Stimulated activated CD8-positive, alpha-beta memory T cell treated with anti-CD3 and anti-CD28 coated beads, Interleukin-15, amount 100 ng/mL, for 24 hours (primary cell): Measurements from ENCODE around the gene GPR171.
A peak's percentile ranks its signal among the peaks of the same experiment; 100 is the strongest.
"Not testable (repeated sequence)": the region's sequence is repeated elsewhere in the genome, so short reads cannot be mapped to it uniquely, and the experiment has no call there.

Source experiments
- DNase-seq: peaks from one replicate; pipeline ENCODE4 v3.0.0-alpha.2; 2020; ENCODE audit warnings: low read depth

The GPR171 gene

DNA sequence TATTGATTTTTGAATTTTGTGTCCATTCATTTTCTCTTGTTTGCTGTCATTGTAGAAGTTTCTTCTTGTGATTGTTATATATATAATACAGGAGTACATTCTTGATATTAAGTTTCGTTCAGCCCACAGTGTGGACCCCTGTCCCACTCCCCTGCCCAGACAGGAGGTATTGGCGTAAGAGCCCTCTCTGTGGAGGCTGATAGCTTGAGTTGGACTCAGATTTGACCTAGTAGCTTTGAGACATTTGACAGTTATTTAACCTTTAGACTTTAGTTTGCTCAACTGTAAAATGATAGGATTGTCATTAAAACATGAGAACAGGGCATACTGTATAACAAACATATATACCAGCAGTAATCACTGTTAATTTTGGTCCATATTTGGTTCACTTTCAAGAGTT, 27.1 kb downstream of the GPR171 start:
- DNase-seq, result no peak

DNA sequence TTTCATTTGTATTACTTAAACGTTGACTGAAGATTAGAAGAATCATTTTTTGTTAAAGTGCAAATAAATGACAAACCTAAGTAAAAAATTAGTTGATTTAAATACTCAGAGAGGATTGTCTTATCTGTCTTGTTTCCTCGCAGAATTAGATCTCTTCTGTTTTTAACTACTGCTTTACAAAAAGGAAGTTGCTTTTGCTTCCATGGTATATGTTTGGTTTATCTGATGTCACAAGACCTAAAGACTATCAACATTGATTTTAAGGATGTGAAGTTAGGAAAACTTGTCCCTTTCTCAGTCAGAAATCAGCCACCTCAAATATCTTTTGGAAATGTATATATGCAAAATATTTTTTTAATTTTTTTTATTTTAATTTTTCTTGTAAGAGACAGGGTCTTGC, 28.7 kb downstream of the GPR171 start:
- DNase-seq, result no peak

DNA sequence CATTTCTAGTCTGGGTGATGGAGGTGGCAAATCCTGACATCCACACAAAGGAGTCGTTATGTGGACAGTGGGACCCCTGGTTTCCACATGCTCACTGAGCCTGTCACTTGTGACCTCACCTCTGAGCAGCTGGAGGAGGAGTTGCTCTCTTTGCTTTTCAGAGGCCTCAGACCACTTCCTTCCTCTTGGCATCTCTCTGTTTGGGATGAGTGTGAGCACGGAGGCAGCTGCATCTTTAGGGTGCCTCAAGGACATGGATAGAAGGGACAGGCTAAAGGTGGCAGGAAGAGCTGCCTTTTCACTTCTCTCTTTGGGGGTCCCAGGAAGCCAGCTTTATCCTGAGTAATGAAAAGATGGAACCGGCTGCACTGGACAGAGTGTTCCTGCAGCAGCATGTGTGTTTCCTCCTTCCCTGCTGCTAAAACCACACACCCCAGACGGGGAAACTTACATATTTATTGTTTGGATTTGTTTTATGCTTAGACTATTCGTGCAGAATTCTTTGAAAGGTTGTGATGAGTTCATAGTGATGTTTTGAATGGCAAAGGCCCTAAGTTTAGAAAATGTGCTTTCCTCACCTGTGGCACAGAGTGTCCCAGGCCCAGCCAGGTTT, 31.8 kb downstream of the GPR171 start:
- no peak for DNase-seq

DNA sequence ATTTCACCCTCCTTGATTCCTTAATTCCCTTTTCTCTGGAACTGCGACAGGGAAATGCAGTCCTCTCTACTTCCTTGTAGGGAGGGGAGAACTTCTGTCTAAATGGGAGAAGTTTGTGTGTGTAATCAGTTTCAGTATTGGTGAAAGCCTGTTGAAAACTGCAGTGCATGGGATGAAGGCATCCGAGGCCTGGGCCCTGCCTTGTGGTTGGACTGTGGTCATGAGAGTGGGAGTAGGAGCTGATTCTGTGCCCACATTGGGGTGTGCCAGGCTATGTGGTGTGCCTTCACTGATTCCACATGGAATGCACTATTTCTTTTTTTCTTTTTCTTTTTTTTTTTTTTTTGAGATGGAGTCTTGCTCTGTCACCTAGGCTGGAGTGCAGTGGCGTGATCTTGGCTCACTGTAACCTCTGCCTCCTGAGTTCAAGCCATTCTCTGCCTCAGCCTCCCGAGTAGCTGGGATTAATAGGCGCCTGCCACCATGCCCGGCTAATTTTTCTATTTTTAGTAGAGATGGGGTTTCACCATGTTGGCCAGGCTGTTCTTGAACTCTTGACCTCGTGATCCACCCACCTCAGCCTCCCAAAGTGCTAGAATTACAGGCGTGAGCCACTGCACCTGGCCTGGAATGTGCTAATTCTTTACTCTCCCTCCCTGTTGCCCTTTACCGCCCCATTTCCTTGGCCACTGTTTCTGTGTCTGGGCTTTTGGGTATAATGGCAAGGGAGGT, 32.9 kb downstream of the GPR171 start:
- not testable (repeated sequence) for DNase-seq

DNA sequence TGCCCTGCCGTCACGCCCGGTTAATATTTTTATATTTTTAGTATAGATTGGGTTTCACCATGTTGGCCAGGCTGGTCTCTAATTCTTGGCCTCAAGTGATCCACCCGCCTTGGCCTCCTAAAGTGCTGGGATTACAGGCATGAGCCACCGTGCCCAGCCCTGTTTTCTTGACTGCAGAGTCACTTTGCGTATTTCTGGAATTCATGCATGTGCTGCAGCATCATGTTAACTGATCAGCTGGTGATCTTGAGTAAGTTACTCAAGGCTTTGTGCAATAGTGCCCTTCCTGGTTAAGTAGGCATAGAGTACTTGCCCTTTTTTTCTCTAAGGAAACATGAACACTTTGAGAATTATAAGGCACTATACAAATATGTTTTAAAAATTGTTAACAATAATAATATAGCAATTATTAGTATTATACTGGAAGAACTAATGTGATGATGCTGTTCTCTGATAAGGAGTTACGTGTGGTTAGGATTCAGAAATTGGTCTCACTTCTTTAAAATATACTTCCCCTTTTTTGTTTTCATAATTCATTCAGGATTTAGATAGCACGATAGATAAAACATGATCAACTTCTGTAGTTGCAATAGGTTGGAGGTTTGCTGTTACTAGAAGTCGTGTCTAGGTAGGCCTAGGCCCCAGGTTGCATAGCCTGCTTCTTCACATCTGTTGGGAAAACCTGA, 33.6 kb downstream of the GPR171 start:
- DNase-seq, result no peak

DNA sequence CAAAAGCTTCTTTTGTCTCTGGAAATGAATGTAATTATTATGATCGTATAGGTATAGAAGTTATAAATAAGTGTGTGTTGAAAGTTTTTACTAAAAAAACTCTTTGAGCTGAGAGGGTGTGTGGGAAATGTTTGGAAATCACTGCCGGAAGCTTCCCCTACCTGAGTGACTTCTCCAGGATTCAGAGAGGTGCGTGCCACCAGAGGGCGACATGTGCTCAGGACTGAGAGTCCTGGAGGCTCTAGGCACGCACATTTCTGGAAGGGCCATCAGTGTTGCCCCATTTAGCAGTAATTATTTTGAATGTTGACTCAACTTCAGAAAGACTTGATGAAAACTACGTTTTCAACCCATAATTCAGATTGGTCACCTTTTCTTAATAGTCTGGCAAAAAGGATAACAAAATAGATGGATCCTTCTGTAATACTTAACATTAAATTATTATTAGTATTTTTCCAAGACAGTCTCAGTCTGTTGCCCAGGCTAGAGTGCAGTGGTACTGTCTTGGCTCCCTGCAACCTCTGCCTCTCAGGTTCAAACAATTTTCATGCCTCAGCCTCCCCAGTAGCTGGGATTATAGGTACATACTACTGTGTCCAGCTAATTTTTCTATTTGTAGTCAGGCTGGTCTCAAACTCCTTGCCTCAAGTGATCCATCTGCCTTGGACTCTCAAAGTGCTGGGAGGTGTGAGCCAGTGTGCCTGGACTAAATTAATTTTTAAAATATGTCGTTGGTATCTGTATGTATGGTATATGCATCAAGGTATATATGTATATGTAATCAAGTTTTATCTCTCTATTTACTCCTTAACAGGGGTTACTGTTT, 34.5 kb downstream of the GPR171 start:
- DNase-seq, result peak; percentile 60

DNA sequence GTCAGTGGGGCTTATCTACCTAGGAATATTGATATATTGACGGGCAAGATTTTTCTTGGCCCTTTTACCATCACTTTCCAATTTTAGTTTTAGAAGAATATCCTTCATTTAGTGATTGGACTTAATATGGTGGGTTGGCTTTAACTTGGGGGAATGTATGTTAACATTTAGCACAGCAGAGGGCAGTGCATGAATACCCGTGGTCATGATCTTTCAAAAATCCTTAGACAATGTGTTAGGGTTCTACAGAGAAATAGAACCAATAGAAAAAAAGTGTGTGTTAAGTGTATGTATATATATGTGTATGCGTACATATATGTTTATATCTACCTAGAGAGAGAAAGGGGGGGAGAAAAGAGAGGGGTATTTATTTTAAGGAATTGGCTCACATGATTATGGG, 36.9 kb downstream of the GPR171 start:
- DNase-seq, result no peak

DNA sequence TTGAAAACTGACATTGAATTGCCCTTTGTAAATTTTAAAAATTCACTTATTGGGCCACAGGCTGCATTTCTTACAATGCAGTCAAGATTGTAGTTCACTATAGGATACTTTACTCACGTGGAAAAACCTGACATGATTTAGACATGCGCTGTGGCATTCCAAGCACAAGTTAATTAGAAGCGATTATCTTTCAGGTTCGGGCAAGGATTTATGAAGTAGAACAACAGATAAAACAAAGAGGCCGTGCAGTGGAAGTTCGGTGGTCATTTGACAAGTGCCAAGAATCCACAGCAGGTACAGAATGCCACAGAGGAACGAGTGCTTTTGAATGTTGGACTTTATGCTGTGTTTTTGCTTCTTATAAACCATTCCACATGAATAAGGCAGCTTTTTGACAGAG, 37.8 kb downstream of the GPR171 start:
- no peak for DNase-seq

DNA sequence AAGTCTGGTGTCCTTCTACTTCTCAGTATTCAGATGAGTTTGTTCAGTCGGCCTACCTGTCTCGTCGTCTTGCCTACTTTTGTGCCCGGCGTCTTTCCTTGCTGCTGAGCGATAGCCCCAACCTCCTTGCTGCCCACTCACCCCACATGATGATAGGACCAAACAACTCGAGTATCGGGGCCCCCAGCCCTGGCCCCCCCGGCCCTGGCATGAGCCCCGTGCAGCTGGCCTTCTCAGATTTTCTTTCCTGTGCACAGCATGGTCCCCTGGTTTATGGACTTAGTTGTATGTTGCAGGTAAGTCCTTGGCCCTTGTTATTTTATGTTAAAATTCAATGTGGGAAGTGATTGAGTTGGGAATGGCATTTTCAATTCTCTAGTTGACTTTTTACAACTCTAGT, 43.2 kb downstream of the GPR171 start:
- no peak for DNase-seq

DNA sequence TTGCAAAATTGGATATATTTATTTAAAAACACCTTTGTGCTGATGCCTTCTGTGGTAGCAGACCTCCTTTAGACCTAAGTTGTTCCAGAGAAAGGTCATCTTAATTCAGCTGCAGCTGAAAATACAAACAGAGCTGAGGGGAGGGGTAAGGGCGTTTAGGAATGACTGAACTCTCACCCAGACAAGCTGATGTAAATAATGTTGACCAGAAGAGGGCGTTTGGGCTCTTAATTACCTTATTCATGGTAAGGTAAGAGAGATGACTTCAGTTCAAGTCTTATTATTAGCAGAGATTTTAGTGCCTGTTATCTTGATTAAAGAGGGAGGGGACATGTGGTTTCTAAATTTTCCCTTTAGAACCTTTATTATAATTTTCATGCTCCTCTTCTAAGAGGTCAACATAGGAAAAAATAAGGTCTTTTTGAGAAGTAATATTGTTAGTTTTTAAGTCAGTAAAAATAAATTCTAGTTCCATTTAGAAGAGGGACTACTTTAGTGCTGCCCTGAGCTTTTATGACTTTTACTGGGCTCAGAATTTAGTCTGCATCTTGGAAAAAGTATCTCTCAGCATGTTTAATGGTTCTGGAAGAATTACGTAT, 46.3 kb downstream of the GPR171 start:
- DNase-seq, result no peak

DNA sequence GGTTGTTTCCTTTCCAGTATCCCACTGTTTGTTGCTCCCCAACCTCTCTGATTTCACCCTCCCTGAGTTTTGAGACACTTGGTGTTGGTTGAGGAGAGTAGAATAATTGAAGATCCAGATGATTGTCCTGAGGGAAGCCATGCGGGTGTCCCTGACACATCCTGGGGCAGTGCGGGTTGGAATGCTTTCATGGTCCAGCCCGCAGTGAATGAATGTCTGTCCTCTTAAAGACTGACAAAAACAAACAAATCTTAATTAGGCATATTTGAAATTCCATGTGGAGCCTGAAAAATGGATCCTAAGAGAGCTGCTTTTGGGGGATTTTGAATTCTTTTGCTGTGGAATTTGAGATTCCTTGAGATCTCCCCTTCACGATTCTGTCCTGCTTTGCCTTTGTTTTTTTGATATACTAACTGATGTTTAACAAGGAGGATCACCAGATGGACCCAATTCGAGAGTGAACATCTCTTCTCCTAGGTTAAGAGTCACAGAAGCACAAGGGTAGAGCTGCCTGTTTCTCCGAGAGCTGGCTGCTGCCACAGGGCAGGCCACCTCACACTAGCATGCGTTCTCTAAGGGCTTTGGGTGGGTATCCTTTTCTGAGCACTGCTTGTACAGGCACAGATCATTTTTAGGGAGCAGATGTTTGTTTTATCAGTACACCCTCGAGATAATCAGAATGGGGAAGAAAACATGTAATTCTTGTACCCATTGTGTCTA, 47.4 kb downstream of the GPR171 start:
- DNase-seq, result no peak

DNA sequence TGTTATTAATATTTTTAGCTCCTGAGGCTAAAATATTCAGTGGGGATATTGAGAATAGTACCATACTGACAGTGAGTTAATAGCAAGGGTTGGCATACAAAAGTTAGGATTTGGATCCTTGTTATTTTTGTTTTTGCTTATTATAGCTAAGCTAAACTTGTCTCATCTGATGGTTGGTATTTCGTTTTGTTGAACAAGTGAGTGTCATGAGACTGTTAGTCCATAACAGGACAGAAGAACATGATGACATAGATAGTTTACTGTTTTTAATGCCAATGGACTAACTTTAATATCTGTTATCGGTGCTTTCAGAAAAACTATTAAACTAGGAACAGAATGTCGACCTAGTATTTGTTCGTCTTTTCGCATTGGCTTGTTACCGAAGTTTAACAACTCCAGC, 48.5 kb downstream of the GPR171 start:
- no peak for DNase-seq

DNA sequence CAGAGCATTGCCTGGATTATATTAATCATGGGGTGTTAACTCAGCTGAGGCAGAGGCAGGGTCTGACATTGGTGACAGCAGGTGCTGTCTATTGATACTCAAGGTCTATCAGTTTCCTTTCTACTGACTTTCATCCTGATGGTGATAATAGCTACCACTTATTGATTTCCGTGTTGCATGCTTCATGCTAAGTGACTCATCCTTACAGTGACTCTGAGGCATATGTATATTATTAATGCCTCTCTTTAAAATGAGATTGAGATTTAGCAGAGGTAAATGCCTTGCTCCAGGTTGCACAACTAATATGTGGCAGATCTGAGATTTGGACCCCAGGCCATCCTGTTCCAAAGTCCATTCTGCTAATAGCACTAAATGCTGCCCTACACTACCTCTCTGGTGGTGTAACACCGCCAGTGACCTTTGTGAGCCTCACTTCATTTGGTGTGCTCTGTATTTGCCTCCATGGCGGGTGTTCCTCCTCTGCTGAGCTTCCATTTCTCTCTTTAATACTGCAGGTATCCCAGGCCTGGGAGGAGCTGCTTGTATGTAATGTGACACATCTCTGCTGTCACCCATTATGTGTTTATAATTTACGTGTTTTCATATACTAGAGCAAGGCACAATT, 50.4 kb downstream of the GPR171 start:
- DNase-seq, result no peak
